NT2/D1 (cell line): ENCODE measurements around the gene APOBEC3B.

Experiments used
- DNase-seq: peaks from one replicate; pipeline ENCODE4 v3.0.0-alpha.2; 2011; ENCODE audit warnings: low read depth, low spot score
- H3K27me3 ChIP-seq: 2 replicates; pipeline ENCODE4 v1.6.0; 2011; ENCODE audit warnings: mild to moderate bottlenecking; ENCODE audit not compliant: insufficient read length, insufficient read depth
- H3K36me3 ChIP-seq: 2 replicates; pipeline ENCODE4 v1.6.1; 2011; ENCODE audit warnings: mild to moderate bottlenecking, low read length, mixed read lengths; ENCODE audit not compliant: insufficient read depth, insufficient read length
- H3K4me1 ChIP-seq: 2 replicates; pipeline ENCODE4 v1.5.1; 2011; ENCODE audit not compliant: insufficient read depth, insufficient read length
- H3K4me3 ChIP-seq: 2 replicates; pipeline ENCODE4 v1.5.1; 2011; ENCODE audit warnings: low read depth; ENCODE audit not compliant: insufficient read length
- H3K9ac ChIP-seq: 2 replicates; pipeline ENCODE4 v1.6.0; 2011; ENCODE audit warnings: low read depth; ENCODE audit not compliant: insufficient read length
- H3K9me3 ChIP-seq: 2 replicates; pipeline ENCODE4 v1.5.1; 2011; ENCODE audit warnings: mild to moderate bottlenecking, low read length; ENCODE audit not compliant: insufficient read depth
- SUZ12 ChIP-seq: IDR thresholded peaks from 2 replicates; pipeline ENCODE4 v1.6.1; 2011; ENCODE audit not compliant: insufficient read length, insufficient read depth; ENCODE audit errors: extremely low read depth
- YY1 ChIP-seq: IDR thresholded peaks from 2 replicates; pipeline ENCODE4 v1.6.1; 2011; ENCODE audit not compliant: insufficient read length, insufficient read depth
- ZNF274 ChIP-seq: IDR thresholded peaks from 2 replicates; pipeline ENCODE4 v1.6.1; 2011; ENCODE audit warnings: mild to moderate bottlenecking, low read depth, low read length

APOBEC3B gene

GRCh38 chr22:38964306-38964705 lies 17.8 kb upstream of the APOBEC3B start:
- Histone ChIP-seq H3K4me1 (no peaks in the 10 kb centered on the region), H3K9me3 (no peaks in the 10 kb centered on the region), H3K9ac (no peak overlapping the region), H3K36me3 (no peaks in the 10 kb centered on the region), H3K27me3 (peaks cover 3% of the 10 kb centered on the region), H3K4me3 (no peak overlapping the region)
- TF ChIP-seq YY1 = no peak
- TF ChIP-seq SUZ12 = no peak
- DNase-seq = no peak

DNA sequence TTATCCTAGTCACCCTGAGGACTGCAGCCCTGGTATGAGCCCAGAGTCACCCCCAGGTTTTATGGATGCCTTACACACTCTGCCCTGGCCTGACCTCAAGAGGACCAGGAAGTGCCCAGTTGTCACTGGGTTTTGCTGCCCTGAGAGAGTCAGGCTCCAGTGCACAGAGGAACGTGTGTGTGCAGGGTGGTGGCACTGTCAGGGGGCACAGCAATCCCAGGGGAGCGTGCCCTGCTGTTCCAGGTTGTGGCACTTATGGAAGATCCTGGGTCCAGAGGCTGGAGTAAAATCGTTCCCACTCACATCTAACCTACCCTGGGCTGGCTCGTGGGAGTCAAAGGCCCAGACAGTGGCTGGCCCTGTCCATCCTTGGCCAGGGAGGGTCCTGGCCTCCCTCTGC lies 17.2 kb upstream of the APOBEC3B start:
- no peaks in the 10 kb centered on the region for H3K36me3 ChIP-seq
- no peak for TF ChIP-seq YY1
- no peak for TF ChIP-seq SUZ12
- TF ChIP-seq ZNF274 = no peak
- DNase-seq = no peak
- H3K9me3 ChIP-seq = no peaks in the 10 kb centered on the region
- no peak overlapping the region for H3K4me3 ChIP-seq
- H3K27me3 ChIP-seq = no peaks in the 10 kb centered on the region
- no peaks in the 10 kb centered on the region for H3K4me1 ChIP-seq
- no peak overlapping the region for H3K9ac ChIP-seq

GRCh38 chr22:38965614-38966379 lies 16.4 kb upstream of the APOBEC3B start:
- Histone ChIP-seq H3K27me3 (no peaks in the 10 kb centered on the region), H3K9me3 (no peaks in the 10 kb centered on the region), H3K36me3 (no peaks in the 10 kb centered on the region), H3K9ac (no peak overlapping the region), H3K4me1 (no peaks in the 10 kb centered on the region), H3K4me3 (no peak overlapping the region)
- DNase-seq = no peak
- TF ChIP-seq ZNF274 (no peak), YY1 (no peak), SUZ12 (no peak)

DNA sequence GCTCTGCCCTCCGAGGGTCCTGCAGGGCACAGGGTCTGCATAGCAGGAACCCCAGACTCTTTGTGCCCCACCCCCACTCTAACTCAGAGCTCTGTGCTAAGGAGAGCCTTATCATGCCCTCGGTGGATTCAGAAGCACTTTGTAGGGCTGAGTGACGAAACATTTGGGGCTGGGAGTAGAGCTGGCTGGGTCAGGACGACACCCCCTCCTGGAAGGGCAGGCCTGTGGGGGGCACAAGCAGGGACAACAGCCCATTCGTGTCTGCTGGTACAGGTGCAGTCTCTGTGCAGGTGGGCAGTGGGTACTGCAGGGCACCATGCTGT lies 15.8 kb upstream of the APOBEC3B start:
- no peak overlapping the region for H3K4me3 ChIP-seq
- no peaks in the 10 kb centered on the region for H3K27me3 ChIP-seq
- H3K9me3 ChIP-seq = no peaks in the 10 kb centered on the region
- no peak for DNase-seq
- H3K36me3 ChIP-seq = no peaks in the 10 kb centered on the region
- TF ChIP-seq ZNF274 (no peak), YY1 (no peak), SUZ12 (no peak)
- H3K9ac ChIP-seq = no peak overlapping the region
- no peaks in the 10 kb centered on the region for H3K4me1 ChIP-seq

DNA sequence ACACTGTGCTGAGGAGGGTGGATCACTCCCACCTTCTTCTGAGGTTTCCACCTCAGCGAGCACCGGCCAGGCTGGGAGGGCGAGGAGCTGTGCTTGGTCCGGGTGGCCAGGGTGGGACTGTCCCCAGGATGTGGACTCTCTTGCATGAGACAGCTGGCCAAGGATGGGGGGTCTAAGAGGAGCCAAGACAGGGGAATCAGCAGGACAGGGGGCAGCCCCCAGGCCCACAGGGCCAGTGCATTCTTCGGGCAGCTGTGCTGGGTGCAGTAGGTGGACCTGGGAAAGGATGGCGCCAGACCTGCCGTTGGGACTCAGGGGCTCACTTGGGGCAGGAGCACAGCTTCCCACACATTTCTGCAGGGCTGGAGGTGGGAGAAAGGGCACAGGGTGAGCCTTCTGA lies 15.2 kb upstream of the APOBEC3B start:
- Histone ChIP-seq H3K4me1 (no peaks in the 10 kb centered on the region), H3K9ac (no peak overlapping the region), H3K9me3 (no peaks in the 10 kb centered on the region), H3K36me3 (no peaks in the 10 kb centered on the region), H3K27me3 (no peaks in the 10 kb centered on the region), H3K4me3 (no peak overlapping the region)
- no peak for DNase-seq
- TF ChIP-seq SUZ12 (no peak), ZNF274 (no peak), YY1 (no peak)

DNA sequence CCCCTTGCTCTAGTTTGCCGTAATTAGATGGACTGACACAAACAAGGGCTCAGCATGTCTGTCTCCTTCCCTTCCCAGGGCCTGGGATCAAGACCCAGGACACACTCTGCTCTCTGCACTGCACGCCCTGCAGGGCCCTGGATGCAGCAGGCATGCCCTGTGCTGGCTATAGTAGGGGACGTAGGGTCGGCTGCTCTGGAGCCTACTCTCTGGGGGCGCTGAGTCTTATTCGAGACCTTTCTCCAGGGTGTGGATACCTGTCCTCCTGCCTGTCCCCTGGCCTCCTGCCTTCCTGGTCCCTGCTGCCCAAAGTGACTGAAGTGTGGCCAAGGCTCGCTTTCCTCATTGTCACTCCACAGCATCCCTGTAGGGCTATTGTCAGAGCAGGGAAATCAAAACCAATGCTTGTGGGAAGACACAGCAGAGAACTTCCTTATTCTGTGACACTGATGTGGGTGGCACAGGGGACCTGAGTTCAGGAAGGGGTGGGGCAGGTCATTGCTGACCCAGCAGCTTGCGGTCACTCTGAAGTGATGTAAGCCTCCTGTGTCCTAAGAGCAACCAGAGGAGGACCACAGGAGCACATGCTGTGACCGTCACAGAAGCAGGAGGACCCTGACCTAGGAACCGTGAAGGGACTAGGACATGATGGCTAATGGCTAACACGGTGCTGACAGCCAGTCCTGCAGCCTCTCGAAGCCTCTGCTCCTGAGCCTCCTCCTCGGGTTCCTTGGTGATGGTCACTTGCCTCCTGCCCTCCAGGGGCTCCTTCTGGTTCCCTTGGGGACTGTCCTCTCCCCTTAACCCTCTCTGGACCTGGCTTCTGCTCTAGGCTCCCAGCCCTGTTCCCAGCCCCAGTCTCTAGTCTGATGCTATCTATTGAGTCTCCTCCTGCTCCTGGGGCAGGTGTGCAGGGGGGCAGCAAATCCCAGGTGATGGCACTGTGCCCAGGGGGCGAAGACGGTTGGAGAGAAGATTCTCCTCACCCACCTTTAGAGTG lies 14.4 kb upstream of the APOBEC3B start:
- Histone ChIP-seq H3K36me3 (no peaks in the 10 kb centered on the region), H3K9ac (no peak overlapping the region), H3K4me3 (no peak overlapping the region), H3K27me3 (no peaks in the 10 kb centered on the region), H3K9me3 (no peaks in the 10 kb centered on the region), H3K4me1 (no peaks in the 10 kb centered on the region)
- TF ChIP-seq YY1 (no peak), ZNF274 (no peak), SUZ12 (no peak)
- no peak for DNase-seq

- Histone ChIP-seq H3K36me3 (no peaks in the 10 kb centered on the region), H3K27me3 (no peaks in the 10 kb centered on the region), H3K9me3 (no peaks in the 10 kb centered on the region), H3K9ac (no peak overlapping the region), H3K4me3 (no peak overlapping the region), H3K4me1 (no peaks in the 10 kb centered on the region)
- no peak for TF ChIP-seq SUZ12
- TF ChIP-seq YY1 = no peak
- TF ChIP-seq ZNF274 = no peak
- no peak for DNase-seq
Measured at GRCh38 chr22:38968801-38969200, 13.3 kb upstream of the APOBEC3B start.
